Naive thymus-derived CD8-positive, alpha-beta T cell (primary cell): ENCODE measurements around the gene EPHA3. TPM values are rescaled to one million over a fixed set of nuclear protein-coding genes. Genes with fewer than 3 reads are reported as not detected.

ENCODE experiments used
- ATAC-seq, 2 donors: fragments of 150-1000 bp; cut with Tn5 transposase in 1 of 2; sonication (Bioruptor Pico), chemical (Tn5 transposase) in 1 of 2; 1 replicate in 1 of 2; 2 replicates in 1 of 2; pipeline ENCODE4 v1.10.0; 2021; ENCODE audit warnings: mild to moderate bottlenecking in 2 of 2, moderate library complexity in 2 of 2
- POLR2A ChIA-PET: fragments of 350-600 bp; sonication (Branson Sonifier 250); formaldehyde crosslinking; loops from one replicate; lab custom pipeline; 2021; ENCODE audit warnings: antibody characterized with exemption; lab: Charles Lee
- DNase-seq, 10 donors: peaks; one replicate each; pipeline versions ENCODE4 v3.0.0 to v3.0.0-alpha.2; 2020 to 2022
- H3K27ac Mint-ChIP-seq, 10 donors: one replicate each; pipeline ENCODE4 v1.8.0; 2020 to 2022; ENCODE audit warnings: mild to moderate bottlenecking in 10 of 10, mixed read lengths in 10 of 10, moderate library complexity in 4 of 10, inconsistent platforms in 1 of 10
- H3K27me3 Mint-ChIP-seq, 5 donors: one replicate each; pipeline ENCODE4 v1.8.0; 2021 to 2022; ENCODE audit warnings: mixed read lengths in 5 of 5
- H3K36me3 Mint-ChIP-seq, 3 donors: one replicate each; pipeline ENCODE4 v1.8.0; 2020 to 2022; ENCODE audit warnings: mixed read lengths in 3 of 3, mild to moderate bottlenecking in 2 of 3, inconsistent platforms in 1 of 3
- H3K4me1 Mint-ChIP-seq, 4 donors: one replicate each; pipeline ENCODE4 v1.8.0; 2021 to 2022; ENCODE audit warnings: mixed read lengths in 4 of 4
- H3K4me3 Mint-ChIP-seq, 10 donors: one replicate each; pipeline ENCODE4 v1.8.0; 2020 to 2022; ENCODE audit warnings: mild to moderate bottlenecking in 10 of 10, mixed read lengths in 10 of 10, moderate library complexity in 6 of 10, inconsistent platforms in 1 of 10
- H3K9me3 Mint-ChIP-seq, 9 donors: one replicate each; pipeline ENCODE4 v1.8.0; 2020 to 2022; ENCODE audit warnings: mixed read lengths in 9 of 9, mild to moderate bottlenecking in 3 of 9, inconsistent platforms in 1 of 9, moderate library complexity in 1 of 9
- polyA plus RNA-seq, 3 donors: library from polyadenylated mRNA; unstranded; fragments of 300-500 nt; fragmentation: Illumina TruSeq; gene quantifications; one replicate each; pipeline ENCODE4 v1.2.3, GENCODE V29; 2021
- total RNA-seq, 8 experiments: library from RNA in 2 of 8; stranded (reverse) in 2 of 8; gene quantifications; one replicate each; pipeline ENCODE4 v1.2.3 and lab custom pipeline; 2021 to 2026

The EPHA3 gene
- total and polyA plus RNA-seq, 5 experiments from 2014 or later = not detected

- H3K4me1 Mint-ChIP-seq = no peaks in the 10 kb centered on the region
- POLR2A ChIA-PET = no interaction called here
- no peaks in the 10 kb centered on the region for H3K27me3 Mint-ChIP-seq
- peaks cover 2 to 33% (median 7%) of the 10 kb centered on the region in 9 donors for H3K9me3 Mint-ChIP-seq
- H3K4me3 Mint-ChIP-seq = no peak overlapping the region
- no peaks in the 10 kb centered on the region for H3K36me3 Mint-ChIP-seq
- no peak for ATAC-seq
- no peak overlapping the region for H3K27ac Mint-ChIP-seq
- DNase-seq = no peak
Measured at GRCh38 chr3:89363171-89363570, 255.8 kb downstream of the EPHA3 start.

GRCh38 chr3:89364314-89364713 is 256.9 kb downstream of the EPHA3 start:
- Mint-ChIP-seq H3K27me3 (no peaks in the 10 kb centered on the region), H3K9me3 (peaks cover 3 to 44% (median 10%) of the 10 kb centered on the region in 9 donors), H3K27ac (no peak overlapping the region), H3K36me3 (no peaks in the 10 kb centered on the region), H3K4me1 (no peaks in the 10 kb centered on the region), H3K4me3 (no peak overlapping the region)
- POLR2A ChIA-PET = no interaction called here
- DNase-seq (no peak), ATAC-seq (no peak)

- Mint-ChIP-seq H3K36me3 (no peaks in the 10 kb centered on the region), H3K27me3 (no peaks in the 10 kb centered on the region), H3K27ac (no peak overlapping the region), H3K4me1 (no peaks in the 10 kb centered on the region), H3K4me3 (no peak overlapping the region), H3K9me3 (peaks cover 7 to 40% (median 13%) of the 10 kb centered on the region in 9 donors)
- POLR2A ChIA-PET = no interaction called here
- no peak for DNase-seq
- ATAC-seq = no peak
Measured at GRCh38 chr3:89367166-89367565, 259.7 kb downstream of the EPHA3 start.

- no peak for DNase-seq
- ATAC-seq = no peak
- no peak overlapping the region for H3K27ac Mint-ChIP-seq
- no peaks in the 10 kb centered on the region for H3K27me3 Mint-ChIP-seq
- POLR2A ChIA-PET = no interaction called here
- H3K36me3 Mint-ChIP-seq = no peaks in the 10 kb centered on the region
- H3K9me3 Mint-ChIP-seq = peaks cover 6 to 35% (median 13%) of the 10 kb centered on the region in 9 donors
- H3K4me3 Mint-ChIP-seq = no peak overlapping the region
- H3K4me1 Mint-ChIP-seq = no peaks in the 10 kb centered on the region
Measured at GRCh38 chr3:89368846-89369245, 261.4 kb downstream of the EPHA3 start.

- ATAC-seq (no peak), DNase-seq (no peak)
- no peak overlapping the region for H3K4me3 Mint-ChIP-seq
- peaks cover 6 to 25% (median 11%) of the 10 kb centered on the region in 9 donors for H3K9me3 Mint-ChIP-seq
- no peaks in the 10 kb centered on the region for H3K4me1 Mint-ChIP-seq
- no peak overlapping the region for H3K27ac Mint-ChIP-seq
- POLR2A ChIA-PET = no interaction called here
- H3K27me3 Mint-ChIP-seq = no peaks in the 10 kb centered on the region
- H3K36me3 Mint-ChIP-seq = no peaks in the 10 kb centered on the region
Measured at GRCh38 chr3:89372456-89372855, 265.0 kb downstream of the EPHA3 start.

- Mint-ChIP-seq H3K27ac (no peak overlapping the region), H3K9me3 (peaks cover 3 to 20% (median 9%) of the 10 kb centered on the region in 9 donors), H3K27me3 (no peaks in the 10 kb centered on the region), H3K4me3 (no peak overlapping the region), H3K4me1 (no peaks in the 10 kb centered on the region), H3K36me3 (no peaks in the 10 kb centered on the region)
- DNase-seq (no peak), ATAC-seq (no peak)
- POLR2A ChIA-PET = no interaction called here
Measured at GRCh38 chr3:89373434-89373833, 266.0 kb downstream of the EPHA3 start.

GRCh38 chr3:89375451-89375850 is 268.0 kb downstream of the EPHA3 start:
- POLR2A ChIA-PET = no interaction called here
- no peaks in the 10 kb centered on the region for H3K27me3 Mint-ChIP-seq
- no peaks in the 10 kb centered on the region for H3K4me1 Mint-ChIP-seq
- ATAC-seq (no peak), DNase-seq (no peak)
- peaks cover 0 to 29% (median 8%) of the 10 kb centered on the region in 9 donors for H3K9me3 Mint-ChIP-seq
- no peak overlapping the region for H3K27ac Mint-ChIP-seq
- H3K36me3 Mint-ChIP-seq = no peaks in the 10 kb centered on the region
- no peak overlapping the region for H3K4me3 Mint-ChIP-seq

GRCh38 chr3:89380016-89380415 is 272.6 kb downstream of the EPHA3 start:
- Mint-ChIP-seq H3K27me3 (no peaks in the 10 kb centered on the region), H3K36me3 (no peaks in the 10 kb centered on the region), H3K27ac (no peak overlapping the region), H3K4me3 (no peak overlapping the region), H3K9me3 (peaks cover 0 to 30% (median 11%) of the 10 kb centered on the region in 9 donors), H3K4me1 (no peaks in the 10 kb centered on the region)
- DNase-seq (no peak), ATAC-seq (no peak)
- POLR2A ChIA-PET = no interaction called here

GRCh38 chr3:89392991-89393390 is 285.6 kb downstream of the EPHA3 start:
- no peaks in the 10 kb centered on the region for H3K4me1 Mint-ChIP-seq
- DNase-seq (no peak), ATAC-seq (no peak)
- no peaks in the 10 kb centered on the region for H3K27me3 Mint-ChIP-seq
- H3K4me3 Mint-ChIP-seq = no peak overlapping the region
- peaks cover 0 to 24% (median 4%) of the 10 kb centered on the region in 9 donors for H3K9me3 Mint-ChIP-seq
- H3K27ac Mint-ChIP-seq = no peak overlapping the region
- POLR2A ChIA-PET = no interaction called here
- no peaks in the 10 kb centered on the region for H3K36me3 Mint-ChIP-seq

GRCh38 chr3:89395456-89395855 is 288.0 kb downstream of the EPHA3 start:
- H3K4me1 Mint-ChIP-seq = no peaks in the 10 kb centered on the region

GRCh38 chr3:89395996-89396395 is 288.6 kb downstream of the EPHA3 start:
- DNase-seq (no peak), ATAC-seq (no peak)
- H3K27ac Mint-ChIP-seq = no peak overlapping the region
- no peaks in the 10 kb centered on the region for H3K36me3 Mint-ChIP-seq
- H3K4me3 Mint-ChIP-seq = no peak overlapping the region
- no peaks in the 10 kb centered on the region for H3K4me1 Mint-ChIP-seq
- H3K27me3 Mint-ChIP-seq = no peaks in the 10 kb centered on the region
- H3K9me3 Mint-ChIP-seq = peaks cover 0 to 8% (median 1%) of the 10 kb centered on the region in 9 donors
- POLR2A ChIA-PET = no interaction called here

More at GRCh38 chr3:89395456-89395855, 288.0 kb downstream of the EPHA3 start:
- Mint-ChIP-seq H3K36me3 (no peaks in the 10 kb centered on the region), H3K9me3 (peaks cover 0 to 8% (median 1%) of the 10 kb centered on the region in 9 donors), H3K27me3 (no peaks in the 10 kb centered on the region), H3K4me3 (no peak overlapping the region), H3K27ac (no peak overlapping the region)
- DNase-seq = no peak
- POLR2A ChIA-PET = no interaction called here
- no peak for ATAC-seq

GRCh38 chr3:89402051-89402450 is 294.6 kb downstream of the EPHA3 start:
- ATAC-seq (no peak), DNase-seq (no peak)
- no peaks in the 10 kb centered on the region for H3K36me3 Mint-ChIP-seq
- no peaks in the 10 kb centered on the region for H3K27me3 Mint-ChIP-seq
- no peak overlapping the region for H3K27ac Mint-ChIP-seq
- POLR2A ChIA-PET = no interaction called here
- H3K9me3 Mint-ChIP-seq = peaks cover 0 to 4% (median under 1%) of the 10 kb centered on the region in 9 donors
- no peak overlapping the region for H3K4me3 Mint-ChIP-seq
- H3K4me1 Mint-ChIP-seq = no peaks in the 10 kb centered on the region

GRCh38 chr3:89405176-89405575 is 297.8 kb downstream of the EPHA3 start:
- no peak for DNase-seq
- Mint-ChIP-seq H3K4me3 (no peak overlapping the region), H3K4me1 (no peaks in the 10 kb centered on the region), H3K27me3 (no peaks in the 10 kb centered on the region), H3K36me3 (no peaks in the 10 kb centered on the region), H3K9me3 (peaks cover 0 to 10% (median 2%) of the 10 kb centered on the region in 9 donors), H3K27ac (no peak overlapping the region)
- POLR2A ChIA-PET = no interaction called here
- no peak for ATAC-seq

GRCh38 chr3:89405593-89405992 is 298.2 kb downstream of the EPHA3 start:
- ATAC-seq = no peak
- Mint-ChIP-seq H3K9me3 (peaks cover 0 to 10% (median 2%) of the 10 kb centered on the region in 9 donors), H3K4me3 (no peak overlapping the region), H3K4me1 (no peaks in the 10 kb centered on the region), H3K27ac (no peak overlapping the region), H3K27me3 (no peaks in the 10 kb centered on the region), H3K36me3 (no peaks in the 10 kb centered on the region)
- POLR2A ChIA-PET = no interaction called here
- DNase-seq = no peak
